MV-4-11 (cell line): ENCODE measurements around the gene UBTD1.

Source experiments
- DNase-seq: peaks from one replicate; lab custom pipeline; 2025; lab: John Stamatoyannopoulos, UW

Gene UBTD1

GRCh38 chr10:97483506-97483905 is 15.2 kb upstream of the UBTD1 start:
- DNase-seq, result no peak

DNA sequence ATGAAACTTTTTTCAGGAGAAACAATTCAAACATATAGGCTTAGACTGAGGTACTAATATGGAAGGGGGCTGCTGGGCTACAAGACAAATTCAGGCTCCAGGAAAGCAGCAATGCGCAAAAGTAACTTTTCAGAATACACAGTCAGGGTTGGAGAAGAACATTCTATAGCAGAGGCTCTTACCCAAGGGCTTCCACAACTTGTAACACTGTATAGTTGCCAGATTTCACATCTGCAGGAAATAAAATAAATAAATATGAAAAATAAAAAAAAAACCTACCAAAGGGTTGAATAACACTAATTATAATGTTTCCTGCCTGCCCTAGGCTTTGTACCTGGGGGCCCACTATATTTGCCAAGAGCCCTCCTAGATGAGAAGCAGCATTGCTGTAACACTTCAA is 14.8 kb upstream of the UBTD1 start:
- no peak for DNase-seq

DNA sequence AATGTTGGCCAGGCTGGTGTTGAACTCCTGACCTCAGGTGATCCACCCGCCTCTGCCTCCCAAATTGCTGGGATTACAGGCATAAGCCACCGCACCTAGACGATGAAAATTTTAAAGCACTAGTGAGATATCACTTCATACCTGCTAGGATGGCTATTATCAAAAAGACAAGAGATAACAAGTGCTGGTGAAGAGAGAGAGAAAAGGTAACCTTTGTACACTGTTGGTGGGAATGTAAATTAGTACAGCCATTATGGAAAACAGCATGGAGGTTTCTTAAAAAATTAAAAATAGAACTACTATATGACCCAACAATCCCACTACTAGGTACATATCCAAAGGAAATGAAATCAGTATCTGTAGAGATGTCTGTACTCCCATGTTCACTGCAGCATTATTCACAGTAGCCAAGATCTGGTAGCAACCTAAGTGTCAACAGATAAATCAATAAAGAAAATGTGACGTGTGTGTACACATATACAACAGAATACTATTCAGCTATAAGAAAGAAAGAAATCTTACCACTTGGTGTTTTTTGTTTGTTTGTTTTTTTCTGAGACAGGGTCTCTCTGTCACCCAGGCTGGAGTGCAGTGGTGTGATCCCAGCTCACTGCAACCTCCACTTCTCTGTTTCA is 13.0 kb upstream of the UBTD1 start:
- no peak for DNase-seq

DNA sequence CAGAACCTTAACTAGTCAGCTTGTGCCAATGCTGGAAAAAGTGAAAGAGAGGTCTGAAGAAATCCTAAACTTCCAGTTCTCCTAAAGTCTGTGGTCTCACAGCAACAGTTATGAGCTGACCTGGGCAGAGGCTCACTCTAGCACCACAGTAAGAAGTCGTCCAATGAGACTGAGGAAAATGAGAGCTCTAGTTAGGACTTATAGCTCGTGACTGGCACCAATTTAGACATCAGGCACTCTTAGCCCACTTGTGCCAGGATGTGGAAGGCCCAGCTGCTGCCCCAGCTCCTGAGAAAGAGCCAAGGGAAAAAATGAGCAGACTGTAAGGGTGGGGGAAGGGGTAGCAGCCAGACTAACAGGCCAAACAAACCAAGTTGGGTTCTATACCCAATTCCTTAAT is 8.1 kb upstream of the UBTD1 start:
- no peak for DNase-seq

DNA sequence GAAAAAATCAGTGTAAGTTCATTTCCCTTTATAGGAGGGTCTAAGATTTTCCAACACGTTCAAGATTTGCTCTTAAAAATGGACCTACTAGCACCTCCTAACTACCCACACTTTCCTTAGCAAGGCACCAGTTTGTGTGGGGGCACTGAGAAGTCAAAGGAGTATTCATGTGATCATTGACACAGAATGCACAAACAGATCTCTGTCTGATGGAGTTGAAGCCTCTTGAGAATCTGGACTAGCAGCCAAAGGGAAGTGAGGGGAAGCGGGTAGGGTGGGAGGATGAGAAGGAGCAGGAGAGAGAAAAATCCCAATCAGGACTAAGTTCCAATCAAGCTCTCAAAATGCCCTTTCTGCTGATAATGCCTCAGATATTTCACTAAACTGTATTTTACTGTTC is 4.6 kb upstream of the UBTD1 start:
- DNase-seq, result no peak

- DNase-seq, result no peak
Observed at GRCh38 chr10:97494863-97495506, 3.7 kb upstream of the UBTD1 start.

- peak; percentile 72 for DNase-seq
Observed at GRCh38 chr10:97497572-97498075, 1.1 kb upstream of the UBTD1 start.

DNA sequence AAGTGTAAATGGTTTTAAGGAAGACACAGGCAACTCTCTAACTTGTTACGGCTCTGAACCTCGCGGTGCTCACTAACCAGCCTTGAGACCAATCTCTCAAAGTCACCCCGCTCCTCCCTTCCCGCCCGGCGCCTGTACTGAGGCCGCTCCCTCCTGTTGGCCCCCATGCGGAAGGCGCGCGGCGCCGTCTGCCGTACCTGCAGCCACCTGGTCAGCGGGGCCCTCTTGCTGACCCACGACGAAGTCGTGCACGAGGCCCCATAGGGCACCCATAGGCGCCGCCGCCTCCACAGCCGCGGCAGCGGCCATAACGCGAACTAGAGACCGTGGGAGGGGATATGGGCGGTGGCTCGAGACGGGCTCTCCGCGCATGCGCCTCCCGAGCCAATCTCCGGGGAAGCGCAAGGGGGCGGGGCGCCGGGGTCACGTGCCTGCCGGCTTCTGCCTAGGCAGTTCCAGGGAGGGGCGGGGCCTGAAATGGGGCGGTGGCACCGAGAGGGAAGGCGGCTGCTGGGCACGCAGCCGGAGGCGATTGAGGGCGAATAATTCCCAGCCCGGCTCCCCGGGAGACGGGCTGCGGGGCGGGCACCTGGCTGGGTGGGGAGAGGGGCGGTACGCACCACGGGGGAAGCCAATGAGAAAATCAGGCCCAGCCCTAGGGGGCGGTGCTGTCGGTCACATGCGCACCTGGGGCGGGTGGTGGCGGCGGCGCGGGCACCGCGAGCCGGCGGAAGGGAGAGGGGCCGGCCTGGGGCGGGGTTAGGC is 466 bp upstream of the UBTD1 start, which contains the start of gene MMS19:
TSS of gene MMS19 (minus strand) at position 347 of the 765 bp plus-strand sequence. CDS start at position 309, 38 bp downstream.
- peak; percentile 92 for DNase-seq

- peak; percentile 57 for DNase-seq
Observed at GRCh38 chr10:97499561-97500296, 1.0 kb downstream of the UBTD1 start.

- no peak for DNase-seq
Observed at GRCh38 chr10:97500297-97500575, 1.5 kb downstream of the UBTD1 start.

DNA sequence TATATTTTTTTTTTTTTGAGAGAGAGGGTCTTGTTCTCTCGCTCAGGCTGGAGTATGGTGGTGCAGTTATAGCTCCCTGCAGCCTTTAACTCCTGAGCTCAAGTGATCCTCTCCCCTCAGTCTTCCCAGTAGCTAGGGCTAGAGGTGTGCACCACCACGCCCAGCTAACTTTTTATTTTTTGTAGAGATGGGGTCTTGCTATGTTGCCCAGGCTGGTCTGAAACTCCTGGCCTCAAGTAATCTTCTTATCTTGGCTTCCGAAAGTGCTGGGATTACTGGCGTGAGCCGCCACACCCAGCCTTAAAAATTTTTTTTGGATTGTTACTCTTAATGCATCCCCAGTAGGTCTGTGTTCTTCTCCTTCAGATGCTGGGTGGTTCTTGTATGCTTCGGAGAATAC is 4.2 kb downstream of the UBTD1 start:
- DNase-seq, result no peak

GRCh38 chr10:97503406-97503805 is 4.7 kb downstream of the UBTD1 start:
- DNase-seq, result peak; percentile 55

DNA sequence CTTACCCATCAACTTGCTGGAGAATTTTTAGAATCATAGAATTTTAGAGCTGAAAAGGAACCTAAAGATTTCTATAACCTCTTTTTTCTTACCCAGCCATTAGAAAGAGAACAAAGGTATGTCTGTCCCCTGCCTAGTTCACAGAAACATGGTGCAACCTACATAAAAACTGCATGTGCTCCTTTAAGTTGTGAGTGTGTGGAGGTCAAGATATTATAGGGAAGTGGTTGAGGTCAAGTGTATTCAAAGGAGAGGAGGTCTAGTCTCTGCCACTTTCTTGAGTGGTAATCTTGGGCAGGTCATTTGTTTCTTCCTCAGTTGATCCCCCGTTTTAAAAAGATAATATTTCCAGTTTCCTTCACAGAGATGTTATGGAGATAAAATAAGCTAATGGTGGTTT is 6.4 kb downstream of the UBTD1 start:
- DNase-seq, result peak; percentile 51

DNA sequence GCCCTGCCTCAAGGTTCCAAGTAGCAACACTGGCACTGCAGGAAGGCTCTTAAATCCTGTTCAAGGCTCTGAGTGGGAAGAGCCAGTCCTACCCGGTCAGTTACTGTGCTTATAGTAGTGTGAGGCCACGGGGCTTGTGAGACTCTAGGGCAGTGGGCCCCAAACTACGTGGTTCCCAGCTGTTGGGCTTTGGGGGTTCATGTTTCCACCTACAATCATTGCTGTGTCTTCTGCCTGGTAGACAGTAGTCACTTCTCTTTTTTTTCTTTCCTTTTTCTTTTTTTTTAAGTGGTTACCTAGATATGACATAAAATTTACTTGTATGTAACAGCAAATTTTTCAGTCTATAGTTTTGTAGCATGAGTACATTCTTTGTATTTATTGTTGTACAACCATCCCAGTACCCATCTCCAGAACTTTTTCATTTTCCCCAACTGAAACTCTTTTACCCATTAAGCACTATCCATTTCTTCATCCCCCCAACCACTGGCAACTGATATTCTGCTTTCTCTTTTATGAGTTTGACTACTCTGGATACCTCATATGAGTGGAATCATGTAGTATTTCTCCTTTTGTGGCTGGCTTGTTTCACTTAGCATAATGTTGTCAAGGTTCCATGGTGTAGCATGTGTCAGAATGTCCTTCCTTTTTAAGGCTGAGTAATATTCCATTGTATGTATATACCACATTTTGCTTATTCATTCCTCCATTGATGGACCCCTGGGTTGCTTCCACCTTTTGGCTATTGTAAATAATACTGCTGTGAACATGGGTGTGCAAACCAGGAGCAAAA is 7.7 kb downstream of the UBTD1 start:
- peak; percentile 66 for DNase-seq

DNA sequence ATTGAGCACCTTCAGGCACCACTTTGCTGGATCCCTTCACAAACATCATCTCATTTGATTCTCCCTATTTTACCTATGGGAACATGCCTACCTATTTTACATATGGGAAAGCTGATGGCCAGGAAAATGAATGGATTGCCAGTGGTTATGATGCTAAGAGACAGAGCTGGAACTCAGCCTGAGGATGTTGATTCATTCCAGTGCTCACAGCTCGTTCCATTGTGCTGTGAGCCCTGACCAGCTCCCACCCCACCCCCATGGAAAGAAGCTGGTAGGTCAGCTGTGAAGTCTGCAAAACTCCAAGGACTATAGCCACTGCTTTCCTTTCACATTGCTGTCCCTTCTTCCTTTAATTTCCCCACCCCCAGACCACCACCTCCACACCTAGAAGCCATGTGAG is 9.6 kb downstream of the UBTD1 start:
- no peak for DNase-seq

GRCh38 chr10:97509120-97509680 is 10.5 kb downstream of the UBTD1 start:
- no peak for DNase-seq

GRCh38 chr10:97510686-97511085 is 12.0 kb downstream of the UBTD1 start:
- DNase-seq, result no peak

GRCh38 chr10:97511711-97512440 is 13.2 kb downstream of the UBTD1 start:
- no peak for DNase-seq

GRCh38 chr10:97512993-97513392 is 14.3 kb downstream of the UBTD1 start:
- no peak for DNase-seq

DNA sequence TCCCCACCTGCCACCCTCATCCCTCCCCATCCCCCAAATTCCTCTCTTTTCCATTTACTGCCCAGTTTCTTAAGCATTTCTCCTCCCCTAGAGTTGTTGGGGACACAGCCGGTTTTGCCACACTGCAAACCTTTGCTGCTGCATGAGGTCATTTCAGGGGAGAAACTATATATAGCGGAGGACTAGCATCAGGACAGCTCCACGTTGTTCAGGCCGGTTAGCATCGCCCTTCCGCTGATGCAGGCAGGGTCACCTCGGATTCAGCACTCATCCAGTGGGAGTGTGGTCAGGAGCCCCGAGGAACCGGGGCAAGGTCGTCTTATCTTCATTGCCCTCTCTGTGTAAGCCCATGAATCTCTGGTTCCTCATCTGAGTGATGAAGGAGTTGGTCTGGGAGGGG is 15.6 kb downstream of the UBTD1 start:
- DNase-seq, result no peak
